DMS114 treated with DMSO at 0.1 percent for 48 hours (cell line): ENCODE measurements around the gene FRY.
"Not testable (repeated sequence)": the region's sequence is repeated elsewhere in the genome, so short reads cannot be mapped to it uniquely, and the experiment has no call there.

Experiments used
- DNase-seq: peaks from one replicate; lab custom pipeline; 2025; ENCODE audit not compliant: unreplicated experiment; lab: John Stamatoyannopoulos, UW

Gene FRY

DNA sequence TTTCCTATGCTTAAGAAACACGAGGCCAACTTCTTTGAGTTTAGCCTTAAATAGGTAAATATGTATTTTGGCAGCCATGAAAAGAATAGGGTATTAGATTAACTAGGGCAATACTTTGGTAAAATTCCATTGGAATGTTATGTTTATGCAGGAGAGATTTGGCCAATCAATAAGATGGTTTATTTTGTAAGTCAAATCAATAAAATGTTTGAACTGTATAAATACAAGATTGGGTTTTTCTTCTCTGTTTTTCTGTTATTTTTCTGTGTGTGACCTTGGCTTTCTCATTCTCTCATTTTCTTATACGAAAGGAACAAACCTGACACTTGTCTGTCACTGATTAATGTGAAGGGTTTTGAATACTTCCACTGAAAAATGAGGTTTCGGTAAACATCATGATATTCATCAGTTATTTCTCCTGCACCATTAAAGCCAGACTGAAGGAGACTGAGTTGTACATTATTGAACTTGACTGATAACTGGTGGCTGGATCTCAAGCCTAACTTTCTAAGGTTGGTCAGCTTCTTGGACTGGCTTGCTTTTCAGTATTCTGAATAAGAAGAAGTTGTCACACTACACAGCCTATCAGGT is 8.6 kb downstream of the FRY start:
- no peak for DNase-seq

GRCh38 chr13:32040689-32041088 is 9.1 kb downstream of the FRY start:
- DNase-seq: no peak

GRCh38 chr13:32041429-32041828 is 9.9 kb downstream of the FRY start:
- no peak for DNase-seq

DNA sequence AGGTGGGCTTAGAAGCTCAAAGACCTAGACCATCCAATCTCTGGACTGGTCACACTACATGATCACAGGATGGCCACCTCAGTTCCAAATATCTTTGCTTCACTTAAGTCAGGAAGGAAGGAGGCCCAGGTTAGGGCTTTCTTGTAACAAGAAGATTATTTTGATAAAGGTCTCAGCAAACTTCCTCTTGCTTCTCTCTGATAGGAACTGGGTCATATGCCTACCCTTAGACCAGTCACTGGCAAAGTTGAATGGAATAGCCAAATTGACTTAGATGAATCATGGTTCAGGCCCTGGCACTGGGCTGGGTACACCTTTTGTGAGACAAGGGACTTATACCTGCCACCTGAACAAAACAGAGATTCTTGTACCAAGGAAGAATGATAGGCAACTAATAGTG is 11.0 kb downstream of the FRY start:
- no peak for DNase-seq

- DNase-seq: no peak
Measured at GRCh38 chr13:32044446-32044845, 12.9 kb downstream of the FRY start.

DNA sequence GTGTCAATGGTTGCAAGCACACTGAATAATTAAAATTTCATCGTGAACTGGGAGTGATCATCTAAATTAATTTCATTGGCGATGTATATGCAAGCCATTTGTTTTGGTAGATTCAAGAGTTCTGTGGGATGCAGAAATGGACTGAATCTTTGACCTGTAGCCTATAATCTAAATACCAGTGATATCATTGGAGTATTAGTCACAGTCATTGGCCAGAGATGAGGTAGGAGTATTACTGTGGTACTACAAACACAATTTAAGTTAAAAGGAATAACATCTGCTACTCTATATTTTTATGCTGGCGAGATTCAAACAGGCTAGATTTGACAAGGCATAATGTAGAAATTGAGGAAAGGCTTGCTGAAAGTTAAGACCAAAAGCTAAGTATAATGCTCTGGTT is 14.0 kb downstream of the FRY start:
- DNase-seq: no peak

GRCh38 chr13:32045982-32046785 is 14.6 kb downstream of the FRY start:
- no peak for DNase-seq

GRCh38 chr13:32047088-32047487 is 15.5 kb downstream of the FRY start:
- no peak for DNase-seq

- no peak for DNase-seq
Measured at GRCh38 chr13:32047793-32048192, 16.2 kb downstream of the FRY start.

DNA sequence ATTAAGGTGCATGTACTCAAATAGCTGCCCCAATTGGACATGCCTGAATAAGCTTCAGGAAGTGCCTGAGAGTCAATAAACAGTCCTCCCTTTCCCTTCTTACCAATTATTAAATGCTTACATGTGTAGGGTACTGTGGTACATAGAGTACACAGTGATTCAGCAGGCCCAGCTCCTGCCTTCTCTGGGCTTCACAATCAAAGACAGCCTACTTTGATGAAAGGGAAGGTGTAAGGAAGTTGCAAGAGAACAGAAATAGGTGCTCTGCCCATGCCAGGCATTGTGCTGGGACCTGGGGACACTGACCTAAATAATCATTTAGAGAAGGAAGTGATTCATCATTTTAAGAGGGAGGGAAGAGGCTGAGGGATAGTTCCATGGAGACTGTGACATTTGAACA is 17.2 kb downstream of the FRY start:
- no peak for DNase-seq

DNA sequence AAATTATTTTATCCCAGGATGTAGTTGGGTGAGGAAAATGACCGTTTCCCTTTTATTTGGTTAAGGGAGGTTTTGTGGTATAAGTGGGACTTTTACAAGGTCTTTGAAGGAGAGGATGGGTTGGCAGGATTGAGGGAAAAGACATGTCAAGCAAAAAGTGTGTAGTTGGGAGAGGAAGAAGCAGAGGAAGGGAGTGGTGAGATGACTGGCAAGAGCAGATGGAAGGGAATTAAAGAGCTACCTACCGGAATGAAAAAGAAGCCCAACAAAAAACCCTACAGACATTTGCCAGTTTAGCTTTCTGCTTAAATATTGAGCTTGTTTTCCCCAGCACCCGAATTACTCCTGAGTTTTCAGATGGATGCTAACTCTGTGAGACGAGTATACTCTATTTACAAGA is 19.6 kb downstream of the FRY start:
- no peak for DNase-seq

DNA sequence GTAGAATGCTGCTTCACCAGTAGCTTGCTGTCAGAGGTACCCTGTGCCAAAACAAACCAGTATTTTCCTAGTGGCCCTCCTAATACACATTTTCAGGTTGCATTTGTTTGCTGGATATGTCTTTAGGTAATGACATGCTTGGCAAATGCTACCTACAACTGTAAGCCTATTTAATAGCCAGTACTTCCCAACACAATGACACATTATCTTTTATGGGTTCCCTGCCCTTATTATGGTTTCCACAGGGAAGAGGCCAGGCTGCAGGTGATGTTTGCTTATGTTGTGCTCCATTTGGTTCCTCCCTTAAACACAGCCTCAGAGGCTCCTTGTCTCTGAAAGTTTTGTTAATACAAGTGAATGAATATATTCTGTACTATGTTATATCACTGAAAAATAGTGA is 24.7 kb downstream of the FRY start:
- DNase-seq: no peak

DNA sequence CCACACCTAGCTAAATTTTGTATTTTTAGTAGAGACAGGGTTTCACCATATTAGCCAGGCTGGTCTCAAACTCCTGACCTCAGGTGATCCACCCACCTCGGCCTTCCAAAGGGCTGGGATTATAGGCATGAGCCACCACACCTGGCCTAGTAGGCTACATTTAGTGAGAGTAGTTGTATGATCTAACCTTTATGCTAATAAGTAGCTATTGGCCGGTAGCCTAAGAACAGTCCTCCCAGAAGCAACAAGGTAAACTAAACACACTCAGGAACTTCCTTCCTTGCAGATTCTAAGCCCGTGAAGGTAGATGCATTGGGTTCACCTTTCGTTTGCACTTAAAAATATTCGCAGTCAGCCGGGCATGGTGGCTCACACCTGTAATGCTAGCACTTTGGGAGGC is 25.8 kb downstream of the FRY start:
- DNase-seq: not testable (repeated sequence)

GRCh38 chr13:32059511-32059984 is 28.0 kb downstream of the FRY start:
- DNase-seq: no peak

GRCh38 chr13:32060401-32060878 is 28.9 kb downstream of the FRY start:
- DNase-seq: no peak

DNA sequence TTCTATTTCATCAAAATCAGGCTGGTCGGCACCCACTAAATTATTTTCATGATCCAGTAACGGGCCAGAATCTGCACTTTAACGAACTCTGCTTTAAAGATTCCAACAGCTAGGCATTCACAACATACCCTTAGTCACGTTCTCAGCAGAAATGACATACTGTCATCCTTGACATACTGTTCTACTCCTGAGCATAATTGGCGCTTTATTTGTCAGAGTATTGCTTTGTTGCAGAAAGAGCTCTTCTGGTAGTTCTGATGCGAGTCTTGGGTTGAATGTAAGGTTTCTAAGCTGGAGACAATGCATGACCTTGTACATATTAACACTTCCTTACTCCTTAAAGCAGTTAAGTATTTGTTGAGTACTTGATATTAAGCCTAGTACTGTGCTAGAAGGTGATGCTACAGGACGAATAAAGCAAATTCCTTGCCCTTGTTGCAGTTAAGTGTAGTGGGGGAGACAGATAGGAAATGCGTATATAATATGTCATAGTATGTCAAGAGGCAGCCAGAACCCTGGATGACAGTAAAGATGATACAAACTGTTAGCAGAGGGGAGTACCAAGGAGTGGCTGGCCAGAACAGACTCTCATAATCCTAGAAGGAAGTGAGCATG is 32.2 kb downstream of the FRY start:
- DNase-seq: no peak

DNA sequence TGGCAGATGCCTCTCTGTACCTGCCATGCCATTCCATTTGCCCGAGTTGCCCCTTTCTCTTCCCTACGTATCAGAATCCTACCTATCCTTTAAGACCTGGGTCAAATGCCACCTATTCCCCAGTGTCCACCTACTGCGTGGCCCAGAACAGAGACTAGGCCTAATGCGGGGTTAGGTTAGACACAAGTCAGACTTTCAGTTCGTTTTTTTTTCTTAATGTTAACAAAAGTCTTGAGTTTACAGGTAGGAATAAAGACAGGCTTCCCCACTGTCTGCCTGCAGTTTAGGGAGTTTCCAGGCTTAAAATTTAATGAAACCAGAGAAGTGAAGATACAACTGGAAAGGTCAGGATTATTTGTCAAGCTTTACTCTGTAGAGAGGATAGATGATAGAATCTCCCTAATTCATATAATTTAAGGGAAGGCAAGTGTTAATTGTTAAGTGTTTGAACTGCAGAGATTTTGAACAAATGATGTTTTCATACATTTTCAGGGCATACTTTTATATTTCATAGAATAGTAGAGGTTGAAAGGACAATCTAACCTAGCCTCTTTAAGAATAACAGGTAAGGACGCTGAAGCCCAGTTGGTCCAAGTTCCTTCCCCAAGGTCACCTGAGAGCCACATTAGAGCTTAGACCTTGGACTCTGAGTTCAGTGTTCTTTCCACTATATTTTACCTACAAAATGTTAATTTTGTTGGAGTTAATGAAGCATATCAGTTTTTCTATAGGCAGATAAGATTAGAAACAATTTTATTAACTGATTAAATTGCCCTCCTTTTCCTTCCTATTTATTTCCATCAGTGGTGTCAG is 35.8 kb downstream of the FRY start:
- no peak for DNase-seq

DNA sequence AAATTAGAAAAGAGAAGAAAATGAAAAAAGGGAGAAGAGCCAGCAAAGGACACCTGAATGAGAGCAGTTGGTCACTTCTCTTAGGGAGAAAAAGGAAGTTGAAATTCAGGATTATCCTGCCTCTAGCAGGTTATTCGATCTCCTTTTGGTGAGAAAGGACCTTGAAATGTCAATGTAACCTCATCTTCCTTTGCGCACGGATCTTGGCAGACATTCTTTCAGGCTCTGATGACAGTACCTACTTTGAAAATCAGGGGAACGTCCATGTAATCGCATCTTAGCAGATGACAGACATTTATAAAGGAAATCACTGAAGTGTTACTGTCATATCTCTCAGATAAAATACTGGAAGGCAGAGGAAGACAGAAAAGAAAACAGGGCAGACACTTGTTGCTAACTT is 36.7 kb downstream of the FRY start:
- no peak for DNase-seq

GRCh38 chr13:32073180-32073864 is 41.7 kb downstream of the FRY start:
- no peak for DNase-seq

DNA sequence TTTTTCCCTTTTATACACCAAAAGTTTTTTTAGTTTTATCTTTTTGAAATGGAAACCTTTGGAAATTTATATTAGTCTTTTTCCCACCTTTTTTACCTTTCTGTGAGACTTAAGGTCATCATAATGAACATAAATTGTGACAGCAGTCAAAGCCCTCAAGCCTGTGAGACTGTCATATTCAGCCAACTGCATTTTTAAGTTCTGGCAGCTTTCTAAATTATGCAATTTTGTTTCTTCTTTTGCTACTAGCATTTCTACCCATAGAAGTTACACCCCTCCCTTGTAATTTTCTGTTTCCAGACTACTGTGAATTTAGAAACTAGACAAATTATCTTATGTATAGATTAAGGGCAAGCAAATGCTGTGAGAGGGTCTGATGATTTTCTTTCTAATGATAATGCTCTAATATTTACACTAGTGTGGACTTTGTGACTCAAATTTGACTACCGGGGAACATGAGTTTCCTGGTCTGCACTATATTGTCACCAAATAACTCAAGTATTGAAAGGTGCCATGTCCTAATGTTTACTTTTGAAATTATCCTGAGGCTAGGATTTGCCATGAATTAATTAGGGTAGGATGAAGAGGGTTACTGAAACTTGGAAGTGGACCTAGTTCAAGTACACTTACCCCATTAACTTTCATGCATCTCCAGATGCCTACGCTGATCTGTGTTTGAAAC is 43.7 kb downstream of the FRY start:
- DNase-seq: no peak
